NB4 (cell line): ENCODE data around the gene TMPRSS7.

ENCODE experiments used
- DNase-seq: peaks from one replicate; pipeline ENCODE4 v3.0.0; 2010; ENCODE audit warnings: low read depth
- H3K4me3 ChIP-seq: one replicate; pipeline ENCODE4 v1.5.1; 2011; ENCODE audit warnings: mild to moderate bottlenecking, low read depth, low read length, moderate library complexity
- MYC ChIP-seq: IDR thresholded peaks from 2 replicates; pipeline ENCODE4 v1.6.1; 2011; ENCODE audit warnings: low read depth, low read length
- POLR2A ChIP-seq: IDR thresholded peaks from 2 replicates; pipeline ENCODE4 v1.6.1; 2011; ENCODE audit warnings: mild to moderate bottlenecking; ENCODE audit not compliant: insufficient read length; ENCODE audit errors: extremely low read depth
- TF ChIP-seq, protein P1 (sequence below): IDR thresholded peaks from 2 replicates; pipeline ENCODE4 v1.6.1; 2011; ENCODE audit warnings: low read depth, low read length
- TF ChIP-seq, protein P2 (sequence below): IDR thresholded peaks from one replicate; pipeline ENCODE4 v1.5.1; 2012; ENCODE audit warnings: low read depth, low read length

The TMPRSS7 gene

DNA sequence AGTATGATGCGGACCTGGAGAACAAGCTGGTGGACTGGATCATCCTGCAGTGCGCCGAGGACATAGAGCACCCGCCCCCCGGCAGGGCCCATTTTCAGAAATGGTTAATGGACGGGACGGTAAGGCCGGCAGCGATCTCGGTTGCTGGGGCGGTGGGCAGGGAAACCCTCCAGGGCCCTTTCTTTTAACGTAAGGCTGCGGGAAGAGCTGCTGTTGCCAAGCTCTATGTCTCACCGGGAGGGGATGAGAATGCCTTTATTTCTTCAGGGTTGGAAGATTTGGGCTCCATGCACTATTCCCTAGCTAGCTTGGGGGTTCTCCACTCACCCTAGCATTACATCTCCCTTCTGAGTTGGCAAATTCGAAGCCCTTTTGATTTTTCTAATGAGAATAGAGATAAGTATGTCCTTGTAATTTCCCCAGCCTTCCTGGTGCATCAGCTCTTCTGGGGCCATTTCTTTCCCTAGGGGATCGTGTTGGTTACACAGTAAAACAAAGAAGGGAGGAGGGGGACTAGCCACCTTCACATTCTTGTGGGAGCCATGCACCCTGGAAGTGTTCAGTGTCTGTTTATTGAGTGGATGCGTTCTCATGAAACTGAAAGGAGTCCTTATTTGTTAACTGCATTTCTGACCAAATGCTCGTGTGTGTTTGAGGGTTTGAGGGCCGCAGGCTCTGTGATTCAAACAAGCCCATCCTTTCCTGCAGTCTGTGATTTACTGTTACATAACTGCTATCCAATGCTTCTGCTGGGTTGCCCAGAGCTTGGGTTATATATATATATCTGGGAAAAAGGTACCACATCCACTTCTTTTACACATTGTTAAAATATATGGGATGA, 34.8 kb upstream of the TMPRSS7 start:
- no peak overlapping the region for H3K4me3 ChIP-seq
- DNase-seq: no peak
- TF ChIP-seq MYC (no peak), POLR2A (no peak)
- TF ChIP-seq, protein P1, sequence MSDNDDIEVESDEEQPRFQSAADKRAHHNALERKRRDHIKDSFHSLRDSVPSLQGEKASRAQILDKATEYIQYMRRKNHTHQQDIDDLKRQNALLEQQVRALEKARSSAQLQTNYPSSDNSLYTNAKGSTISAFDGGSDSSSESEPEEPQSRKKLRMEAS: no peak

DNA sequence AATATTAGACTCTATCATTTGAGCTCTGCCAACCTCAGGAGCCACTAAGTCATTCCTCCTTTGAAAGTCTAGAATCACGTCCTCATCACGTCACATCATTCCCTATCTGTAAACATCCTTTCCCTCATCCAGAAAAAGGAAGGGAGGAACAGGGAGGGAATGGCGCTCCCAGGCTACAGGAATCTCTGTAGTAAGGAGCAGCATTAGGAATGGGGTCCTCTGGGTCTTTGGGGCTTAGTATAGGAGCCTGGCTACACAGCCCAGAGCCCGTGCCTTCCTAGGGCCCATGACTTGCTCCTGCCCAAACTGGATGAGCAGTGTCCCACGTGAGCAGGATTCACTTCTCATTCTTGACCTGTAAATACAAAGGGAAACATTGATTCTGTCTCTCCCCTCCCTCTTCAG, 34.2 kb upstream of the TMPRSS7 start:
- no peak overlapping the region for H3K4me3 ChIP-seq
- TF ChIP-seq POLR2A: no peak
- TF ChIP-seq MYC: no peak
- TF ChIP-seq, protein P1: no peak
- TF ChIP-seq, protein P2, sequence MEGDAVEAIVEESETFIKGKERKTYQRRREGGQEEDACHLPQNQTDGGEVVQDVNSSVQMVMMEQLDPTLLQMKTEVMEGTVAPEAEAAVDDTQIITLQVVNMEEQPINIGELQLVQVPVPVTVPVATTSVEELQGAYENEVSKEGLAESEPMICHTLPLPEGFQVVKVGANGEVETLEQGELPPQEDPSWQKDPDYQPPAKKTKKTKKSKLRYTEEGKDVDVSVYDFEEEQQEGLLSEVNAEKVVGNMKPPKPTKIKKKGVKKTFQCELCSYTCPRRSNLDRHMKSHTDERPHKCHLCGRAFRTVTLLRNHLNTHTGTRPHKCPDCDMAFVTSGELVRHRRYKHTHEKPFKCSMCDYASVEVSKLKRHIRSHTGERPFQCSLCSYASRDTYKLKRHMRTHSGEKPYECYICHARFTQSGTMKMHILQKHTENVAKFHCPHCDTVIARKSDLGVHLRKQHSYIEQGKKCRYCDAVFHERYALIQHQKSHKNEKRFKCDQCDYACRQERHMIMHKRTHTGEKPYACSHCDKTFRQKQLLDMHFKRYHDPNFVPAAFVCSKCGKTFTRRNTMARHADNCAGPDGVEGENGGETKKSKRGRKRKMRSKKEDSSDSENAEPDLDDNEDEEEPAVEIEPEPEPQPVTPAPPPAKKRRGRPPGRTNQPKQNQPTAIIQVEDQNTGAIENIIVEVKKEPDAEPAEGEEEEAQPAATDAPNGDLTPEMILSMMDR: no peak
- DNase-seq: no peak

DNA sequence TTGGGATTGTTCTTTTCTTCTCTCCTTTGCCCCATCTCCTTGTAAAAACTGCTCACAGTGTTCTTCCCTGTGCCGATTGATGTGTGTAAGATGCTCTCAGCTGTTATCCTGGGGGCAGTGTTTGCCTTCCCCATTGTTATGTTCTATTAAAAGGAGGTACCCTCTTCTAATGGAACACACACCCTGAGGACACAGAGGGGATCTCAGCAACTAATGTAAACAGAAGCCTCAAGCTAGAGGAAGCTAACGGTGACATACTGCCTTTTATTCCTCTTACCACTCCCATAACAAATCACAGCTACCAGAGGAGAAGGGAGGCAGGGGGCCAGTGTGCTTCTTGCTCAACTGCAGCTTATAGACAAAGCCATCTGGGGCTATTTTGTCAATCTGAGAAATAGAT, 33.6 kb upstream of the TMPRSS7 start:
- no peak for DNase-seq
- no peak overlapping the region for H3K4me3 ChIP-seq
- TF ChIP-seq, protein P2: no peak
- no peak for TF ChIP-seq POLR2A
- TF ChIP-seq, protein P1: no peak
- no peak for TF ChIP-seq MYC

DNA sequence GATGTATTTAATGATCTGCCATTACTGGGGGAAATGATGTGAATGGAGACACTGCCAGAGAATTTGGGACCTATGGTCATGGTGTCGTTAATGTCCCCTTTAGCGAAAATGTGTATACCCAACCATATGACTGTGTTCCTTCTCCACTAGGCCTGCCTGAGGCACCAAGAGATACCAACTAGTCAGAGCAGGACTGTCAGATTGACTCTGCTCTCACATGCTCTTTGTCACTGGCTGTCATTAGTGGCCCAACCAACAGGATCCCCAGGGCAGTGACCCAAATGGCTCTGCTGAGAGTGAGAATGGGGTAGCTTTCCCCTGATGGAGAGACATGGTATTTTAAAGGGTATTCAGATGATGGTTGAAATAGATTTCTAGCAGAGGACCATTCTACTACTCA, 33.0 kb upstream of the TMPRSS7 start:
- no peak for DNase-seq
- no peak overlapping the region for H3K4me3 ChIP-seq
- TF ChIP-seq POLR2A (no peak), MYC (no peak)
- TF ChIP-seq, protein P2: no peak
- TF ChIP-seq, protein P1: no peak

DNA sequence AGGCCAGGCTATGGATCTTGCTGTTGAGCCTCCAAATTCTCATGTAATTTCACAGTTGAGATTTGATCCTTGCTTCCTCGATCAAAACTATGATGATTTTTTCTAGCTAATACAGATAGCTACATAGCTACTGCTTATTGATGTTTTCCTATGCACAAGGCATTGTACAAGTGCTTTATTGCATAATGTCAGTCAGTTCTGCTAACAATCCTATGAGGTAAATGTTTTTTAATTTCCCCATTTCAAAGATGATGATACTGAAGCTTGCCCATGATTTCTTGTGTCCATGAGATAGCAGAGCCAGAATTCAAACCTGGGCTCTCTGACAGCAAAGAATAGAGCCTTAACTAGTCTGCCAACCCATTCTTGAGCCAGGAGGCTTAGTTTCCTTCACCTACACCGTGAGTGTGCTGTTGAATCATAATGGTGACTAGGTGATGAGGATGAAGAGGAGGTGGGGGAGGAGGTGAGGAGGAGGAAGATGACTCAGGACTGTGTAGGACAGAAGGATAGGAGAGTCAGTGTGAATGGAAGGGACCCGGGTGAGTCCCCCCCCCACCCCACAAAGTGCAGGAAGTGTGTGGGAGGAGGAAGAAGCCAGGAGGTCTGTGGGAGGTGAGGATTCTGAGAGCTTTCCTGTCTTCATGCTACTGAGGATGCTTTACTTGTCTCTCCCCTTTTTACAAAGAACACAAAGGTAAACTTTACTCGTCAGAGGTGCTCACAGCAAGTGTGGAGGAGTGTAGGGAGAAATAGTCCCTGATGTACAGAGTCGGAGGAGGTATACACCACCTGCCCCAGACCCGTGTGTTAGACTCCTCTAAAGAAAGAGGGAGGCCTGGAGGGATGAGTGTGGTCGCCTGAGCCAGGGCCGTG, 32.2 kb upstream of the TMPRSS7 start:
- TF ChIP-seq POLR2A: no peak
- peak; percentile 6 for DNase-seq
- H3K4me3 ChIP-seq: no peak overlapping the region

DNA sequence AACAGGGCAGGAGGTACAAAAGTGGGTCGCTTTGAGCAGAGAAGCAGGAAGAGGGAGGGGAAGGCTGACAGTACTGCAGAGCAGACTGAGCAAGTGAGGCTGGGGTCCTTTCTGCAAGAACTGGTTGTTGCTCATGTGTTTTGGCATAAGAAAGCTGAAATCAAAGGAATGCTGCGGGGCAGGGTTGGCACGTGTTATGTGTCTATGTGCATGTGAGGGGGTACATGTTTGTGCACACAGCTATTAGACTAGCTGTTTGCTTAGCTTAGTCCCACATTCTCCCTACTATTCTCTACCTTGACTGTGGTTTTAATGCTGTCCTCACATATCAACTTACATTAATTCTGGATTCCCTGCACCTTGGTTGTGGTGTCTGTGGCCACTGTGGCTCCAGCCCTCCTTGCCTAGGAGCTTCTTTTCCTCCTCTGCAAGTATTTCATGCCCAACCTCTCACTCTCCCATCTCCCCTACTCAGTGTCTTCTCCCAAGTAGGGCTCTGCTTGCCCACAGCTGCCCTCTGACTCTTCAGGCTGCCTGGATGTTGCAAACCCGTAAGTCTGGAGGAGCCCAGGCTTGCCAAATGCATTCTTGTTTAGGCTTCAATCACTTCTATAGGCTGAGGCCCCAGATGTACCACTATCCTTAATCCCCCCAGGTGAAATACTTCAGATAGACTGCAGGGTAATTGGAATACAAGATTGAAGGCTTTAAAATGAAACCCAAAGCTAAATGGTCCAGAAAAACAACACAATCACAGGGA, 31.0 kb upstream of the TMPRSS7 start:
- no peak overlapping the region for H3K4me3 ChIP-seq
- no peak for TF ChIP-seq POLR2A
- TF ChIP-seq, protein P2: no peak
- no peak for TF ChIP-seq MYC
- TF ChIP-seq, protein P1: no peak
- no peak for DNase-seq
